Activated T-cell treated with anti-CD3 and anti-CD28 coated beads for 4 hours (primary cell): ENCODE data around the gene FBLN7.
A peak's percentile ranks its signal among the peaks of the same experiment; 100 is the strongest.
"Not testable (repeated sequence)": the region's sequence is repeated elsewhere in the genome, so short reads cannot be mapped to it uniquely, and the experiment has no call there.

Source experiments
- DNase-seq: peaks from one replicate; pipeline ENCODE4 v3.0.0-alpha.2; 2020

The FBLN7 gene

GRCh38 chr2:112138159-112139032 is at the start of gene FBLN7:
TSS of gene FBLN7 (plus strand) at chr2:112138385. CDS start at chr2:112138656, 271 bp downstream.
- DNase-seq, result no peak

GRCh38 chr2:112089375-112089774 is 48.8 kb upstream of the FBLN7 start:
- no peak for DNase-seq

- DNase-seq, result no peak
Observed at GRCh38 chr2:112092286-112093041, 45.7 kb upstream of the FBLN7 start.

GRCh38 chr2:112093216-112093615 is 45.0 kb upstream of the FBLN7 start:
- no peak for DNase-seq

GRCh38 chr2:112095681-112096080 is 42.5 kb upstream of the FBLN7 start:
- no peak for DNase-seq

GRCh38 chr2:112096098-112096497 is 42.1 kb upstream of the FBLN7 start:
- DNase-seq, result no peak

GRCh38 chr2:112108178-112108832 is 29.9 kb upstream of the FBLN7 start:
- DNase-seq, result no peak

- no peak for DNase-seq
Observed at GRCh38 chr2:112109278-112109677, 28.9 kb upstream of the FBLN7 start.

- no peak for DNase-seq
Observed at GRCh38 chr2:112110966-112111365, 27.2 kb upstream of the FBLN7 start.

GRCh38 chr2:112113354-112113753 is 24.8 kb upstream of the FBLN7 start:
- not testable (repeated sequence) for DNase-seq

GRCh38 chr2:112118148-112118547 is 20.0 kb upstream of the FBLN7 start:
- DNase-seq, result no peak

GRCh38 chr2:112121682-112122254 is 16.4 kb upstream of the FBLN7 start:
- DNase-seq, result peak; percentile 59

GRCh38 chr2:112129060-112129459 is 9.1 kb upstream of the FBLN7 start:
- DNase-seq, result no peak

- DNase-seq, result no peak
Observed at GRCh38 chr2:112133344-112133743, 4.8 kb upstream of the FBLN7 start.

- DNase-seq, result no peak
Observed at GRCh38 chr2:112134120-112134519, 4.1 kb upstream of the FBLN7 start.

- DNase-seq, result no peak
Observed at GRCh38 chr2:112136096-112136495, 2.1 kb upstream of the FBLN7 start.

- no peak for DNase-seq
Observed at GRCh38 chr2:112137516-112138158, 548 bp upstream of the FBLN7 start.

GRCh38 chr2:112139033-112139614 is 939 bp downstream of the FBLN7 start:
- not testable (repeated sequence) for DNase-seq

GRCh38 chr2:112139661-112140204 is 1.5 kb downstream of the FBLN7 start:
- not testable (repeated sequence) for DNase-seq

- DNase-seq, result no peak
Observed at GRCh38 chr2:112140205-112140802, 2.1 kb downstream of the FBLN7 start.

GRCh38 chr2:112140899-112141625 is 2.9 kb downstream of the FBLN7 start:
- no peak for DNase-seq
